H1 (cell line): Measurements from ENCODE around the gene UROS.

ENCODE experiments used
- CBX5 ChIP-seq: fragments of 300-800, 300-1000 bp; sonication (generic); IDR thresholded peaks from 2 replicates; pipeline ENCODE4 v1.7.1; 2016; ENCODE audit warnings: antibody characterized with exemption, low read length, low read depth
- CEBPB ChIP-seq: IDR thresholded peaks from 2 replicates; pipeline ENCODE4 v1.6.1; 2012; ENCODE audit warnings: low read depth, low read length
- CREB1 ChIP-seq: IDR thresholded peaks from 2 replicates; pipeline ENCODE4 v1.6.1; 2012; ENCODE audit warnings: inconsistent platforms
- EGR1 ChIP-seq: IDR thresholded peaks from 2 replicates; pipeline ENCODE4 v1.6.1; 2011; ENCODE audit warnings: low read depth, low read length, borderline replicate concordance
- HDAC2 ChIP-seq, 2 experiments: fragments of 300-600 bp in 1 of 2; sonication (generic) in 1 of 2; IDR thresholded peaks; 2 replicates each; pipeline ENCODE4 v1.6.1; 2011 to 2012; ENCODE audit warnings: low read depth in 2 of 2, low read length in 2 of 2, mild to moderate bottlenecking in 2 of 2, moderate library complexity in 2 of 2, borderline replicate concordance in 1 of 2, inconsistent platforms in 1 of 2
- JUN ChIP-seq: IDR thresholded peaks from 2 replicates; pipeline ENCODE4 v1.6.1; 2011; ENCODE audit warnings: low read depth, mild to moderate bottlenecking, improper control_type of control experiment, low read length
- POLR2A ChIP-seq, 2 experiments: IDR thresholded peaks; 1 replicate in 1 of 2; 2 replicates in 1 of 2; pipeline ENCODE4 v1.6.1; 2011; ENCODE audit warnings: low read depth in 2 of 2, low read length in 2 of 2, mild to moderate bottlenecking in 2 of 2; ENCODE audit errors: control extremely low read depth in 1 of 2
- SIN3A ChIP-seq, 2 experiments: IDR thresholded peaks in 1 of 2; conservative IDR thresholded peaks in 1 of 2; 2 replicates each; pipeline ENCODE4 v1.6.1; 2011 to 2012; ENCODE audit warnings: low read length in 2 of 2, improper control_type of control experiment in 1 of 2, low read depth in 1 of 2, mild to moderate bottlenecking in 1 of 2
- SIRT6 ChIP-seq: IDR thresholded peaks from one replicate; pipeline ENCODE4 v1.7.1; 2012; ENCODE audit warnings: low read length, inconsistent platforms
- SRF ChIP-seq: IDR thresholded peaks from 2 replicates; pipeline ENCODE4 v1.6.1; 2011; ENCODE audit warnings: mild to moderate bottlenecking, low read depth, low read length, moderate library complexity
- TF ChIP-seq, protein P1 (sequence below): IDR thresholded peaks from 2 replicates; pipeline ENCODE4 v1.6.1; 2011; ENCODE audit warnings: low read depth, mild to moderate bottlenecking, low read length; ENCODE audit not compliant: insufficient read depth
- TF ChIP-seq, protein P2 (sequence below): IDR thresholded peaks from 2 replicates; pipeline ENCODE4 v1.6.1; 2011; ENCODE audit warnings: low read length, improper control_type of control experiment
- TF ChIP-seq, protein P3 (sequence below): IDR thresholded peaks from 2 replicates; pipeline ENCODE4 v1.6.1; 2012; ENCODE audit warnings: inconsistent platforms
- TF ChIP-seq, protein P4 (sequence below), 3 experiments: IDR thresholded peaks; 1 replicate in 2 of 3; 2 replicates in 1 of 3; pipeline versions ENCODE4 v1.5.1 to v1.6.1; 2011; ENCODE audit warnings: low read length in 3 of 3, mild to moderate bottlenecking in 3 of 3, inconsistent platforms in 2 of 3, low read depth in 1 of 3, moderate library complexity in 1 of 3; ENCODE audit not compliant: insufficient read depth in 1 of 3; ENCODE audit errors: control extremely low read depth in 1 of 3

DNA sequence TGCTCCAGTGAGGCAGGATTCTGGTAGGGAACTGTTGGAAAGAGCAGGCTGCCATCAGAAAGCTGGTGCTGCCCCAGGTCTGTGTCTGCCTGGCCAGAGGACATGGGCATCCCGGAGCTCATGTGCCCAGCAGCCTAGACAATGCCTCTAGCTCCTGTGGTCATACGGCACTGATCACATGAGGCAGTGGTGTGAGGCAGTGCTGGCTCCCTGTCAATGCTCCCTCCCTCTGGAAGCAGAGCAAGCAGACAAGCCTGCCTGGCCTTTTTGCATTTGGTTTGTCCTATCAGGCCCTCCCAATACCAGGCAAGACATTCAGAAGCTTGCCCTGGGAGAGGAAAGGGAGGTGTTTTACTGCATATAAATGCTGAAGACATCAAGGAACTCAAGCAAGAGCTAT, 27.9 kb downstream of the UROS start:
- TF ChIP-seq, protein P1, sequence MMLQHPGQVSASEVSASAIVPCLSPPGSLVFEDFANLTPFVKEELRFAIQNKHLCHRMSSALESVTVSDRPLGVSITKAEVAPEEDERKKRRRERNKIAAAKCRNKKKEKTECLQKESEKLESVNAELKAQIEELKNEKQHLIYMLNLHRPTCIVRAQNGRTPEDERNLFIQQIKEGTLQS = no peak
- TF ChIP-seq, protein P2, sequence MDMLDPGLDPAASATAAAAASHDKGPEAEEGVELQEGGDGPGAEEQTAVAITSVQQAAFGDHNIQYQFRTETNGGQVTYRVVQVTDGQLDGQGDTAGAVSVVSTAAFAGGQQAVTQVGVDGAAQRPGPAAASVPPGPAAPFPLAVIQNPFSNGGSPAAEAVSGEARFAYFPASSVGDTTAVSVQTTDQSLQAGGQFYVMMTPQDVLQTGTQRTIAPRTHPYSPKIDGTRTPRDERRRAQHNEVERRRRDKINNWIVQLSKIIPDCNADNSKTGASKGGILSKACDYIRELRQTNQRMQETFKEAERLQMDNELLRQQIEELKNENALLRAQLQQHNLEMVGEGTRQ = no peak
- no peak for TF ChIP-seq SIN3A (conservative IDR thresholded peaks at IDR 0.05 in 1 of 2, IDR thresholded peaks at IDR 0.05 in 1 of 2; ENCODE audit: low read depth in 1 of 2, low read length in 2 of 2)
- TF ChIP-seq, protein P3, sequence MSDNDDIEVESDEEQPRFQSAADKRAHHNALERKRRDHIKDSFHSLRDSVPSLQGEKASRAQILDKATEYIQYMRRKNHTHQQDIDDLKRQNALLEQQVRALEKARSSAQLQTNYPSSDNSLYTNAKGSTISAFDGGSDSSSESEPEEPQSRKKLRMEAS = no peak
- TF ChIP-seq POLR2A (IDR thresholded peaks at IDR 0.05; ENCODE audit: control extremely low read depth in 1 of 2, low read depth in 2 of 2, low read length in 2 of 2) = no peak
- TF ChIP-seq EGR1 = no peak
- TF ChIP-seq SIRT6 = no peak
- no peak for TF ChIP-seq SRF
- no peak for TF ChIP-seq CEBPB
- TF ChIP-seq JUN = no peak
- TF ChIP-seq CBX5 = no peak
- TF ChIP-seq CREB1 = no peak
- TF ChIP-seq, protein P4, sequence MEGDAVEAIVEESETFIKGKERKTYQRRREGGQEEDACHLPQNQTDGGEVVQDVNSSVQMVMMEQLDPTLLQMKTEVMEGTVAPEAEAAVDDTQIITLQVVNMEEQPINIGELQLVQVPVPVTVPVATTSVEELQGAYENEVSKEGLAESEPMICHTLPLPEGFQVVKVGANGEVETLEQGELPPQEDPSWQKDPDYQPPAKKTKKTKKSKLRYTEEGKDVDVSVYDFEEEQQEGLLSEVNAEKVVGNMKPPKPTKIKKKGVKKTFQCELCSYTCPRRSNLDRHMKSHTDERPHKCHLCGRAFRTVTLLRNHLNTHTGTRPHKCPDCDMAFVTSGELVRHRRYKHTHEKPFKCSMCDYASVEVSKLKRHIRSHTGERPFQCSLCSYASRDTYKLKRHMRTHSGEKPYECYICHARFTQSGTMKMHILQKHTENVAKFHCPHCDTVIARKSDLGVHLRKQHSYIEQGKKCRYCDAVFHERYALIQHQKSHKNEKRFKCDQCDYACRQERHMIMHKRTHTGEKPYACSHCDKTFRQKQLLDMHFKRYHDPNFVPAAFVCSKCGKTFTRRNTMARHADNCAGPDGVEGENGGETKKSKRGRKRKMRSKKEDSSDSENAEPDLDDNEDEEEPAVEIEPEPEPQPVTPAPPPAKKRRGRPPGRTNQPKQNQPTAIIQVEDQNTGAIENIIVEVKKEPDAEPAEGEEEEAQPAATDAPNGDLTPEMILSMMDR (IDR thresholded peaks at IDR 0.05; ENCODE audit: control extremely low read depth in 1 of 3, insufficient read depth in 1 of 3, low read depth in 1 of 3, low read length in 3 of 3) = no peak
- no peak for TF ChIP-seq HDAC2 (IDR thresholded peaks at IDR 0.05; ENCODE audit: borderline replicate concordance in 1 of 2, low read depth in 2 of 2, low read length in 2 of 2)
